Measurements from ENCODE around the gene PTPRK. TPM values are rescaled to one million over a fixed set of nuclear protein-coding genes. Genes with fewer than 3 reads are reported as not detected.

The PTPRK gene
- total RNA-seq, 1 donor from 2014 or later, result 48.4 TPM

DNA sequence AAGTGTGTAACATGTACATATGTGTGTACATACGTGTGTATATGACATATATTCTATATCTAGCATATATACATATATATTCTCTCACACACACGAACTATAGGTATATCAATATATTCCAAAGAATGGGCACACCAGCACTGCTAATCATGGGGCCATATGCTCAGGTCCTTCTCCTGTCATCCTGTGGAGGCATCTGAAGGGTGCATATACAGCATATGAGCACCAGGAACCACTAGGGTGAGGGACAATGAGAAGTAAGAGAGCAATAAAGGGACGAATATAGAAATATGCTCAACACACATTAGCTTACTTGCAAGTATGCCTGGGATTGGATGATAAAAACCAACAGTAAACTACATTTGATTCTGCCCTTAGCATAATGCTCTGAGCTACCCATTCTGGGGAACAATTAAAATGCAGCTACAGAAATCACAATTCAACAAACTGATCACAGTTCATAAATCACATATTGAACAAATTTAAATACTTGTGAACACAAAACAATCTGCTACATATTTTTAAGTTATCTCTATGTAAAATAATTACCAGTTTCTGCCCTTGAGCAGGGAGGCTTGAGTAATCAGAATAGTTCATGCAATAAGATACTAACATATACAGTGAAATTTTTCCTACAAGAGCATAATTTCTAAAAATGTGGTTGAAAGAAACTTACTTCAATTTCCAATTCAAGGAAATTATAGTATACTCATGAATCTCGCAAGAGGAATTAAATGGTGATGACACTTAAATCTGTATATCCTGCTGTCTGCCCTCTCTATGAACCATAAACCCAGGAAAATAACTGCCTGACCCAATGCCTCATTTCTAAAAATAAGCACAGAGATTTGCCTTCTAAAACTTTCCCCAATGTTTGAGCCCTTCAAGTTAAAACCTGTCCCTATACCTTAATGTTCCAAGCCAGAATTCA is 347.4 kb downstream of the PTPRK start:
- TF ChIP-seq, protein P1, sequence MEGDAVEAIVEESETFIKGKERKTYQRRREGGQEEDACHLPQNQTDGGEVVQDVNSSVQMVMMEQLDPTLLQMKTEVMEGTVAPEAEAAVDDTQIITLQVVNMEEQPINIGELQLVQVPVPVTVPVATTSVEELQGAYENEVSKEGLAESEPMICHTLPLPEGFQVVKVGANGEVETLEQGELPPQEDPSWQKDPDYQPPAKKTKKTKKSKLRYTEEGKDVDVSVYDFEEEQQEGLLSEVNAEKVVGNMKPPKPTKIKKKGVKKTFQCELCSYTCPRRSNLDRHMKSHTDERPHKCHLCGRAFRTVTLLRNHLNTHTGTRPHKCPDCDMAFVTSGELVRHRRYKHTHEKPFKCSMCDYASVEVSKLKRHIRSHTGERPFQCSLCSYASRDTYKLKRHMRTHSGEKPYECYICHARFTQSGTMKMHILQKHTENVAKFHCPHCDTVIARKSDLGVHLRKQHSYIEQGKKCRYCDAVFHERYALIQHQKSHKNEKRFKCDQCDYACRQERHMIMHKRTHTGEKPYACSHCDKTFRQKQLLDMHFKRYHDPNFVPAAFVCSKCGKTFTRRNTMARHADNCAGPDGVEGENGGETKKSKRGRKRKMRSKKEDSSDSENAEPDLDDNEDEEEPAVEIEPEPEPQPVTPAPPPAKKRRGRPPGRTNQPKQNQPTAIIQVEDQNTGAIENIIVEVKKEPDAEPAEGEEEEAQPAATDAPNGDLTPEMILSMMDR (IDR thresholded peaks at IDR 0.05; ENCODE audit: insufficient read depth, low read length, severe bottlenecking), result no peak
- H3K4me3 ChIP-seq (ENCODE audit: low read depth, low read length), result no peak overlapping the region
- DNase-seq (ENCODE audit: low read depth) (peak; percentile 88), FAIRE-seq (no peak)
- peaks cover 2% of the 10 kb centered on the region for H3K36me3 ChIP-seq (ENCODE audit: control insufficient read depth, insufficient read depth, low read length)
- no peaks in the 10 kb centered on the region for H3K27me3 ChIP-seq (ENCODE audit: control insufficient read depth, insufficient read depth, low read length)

DNA sequence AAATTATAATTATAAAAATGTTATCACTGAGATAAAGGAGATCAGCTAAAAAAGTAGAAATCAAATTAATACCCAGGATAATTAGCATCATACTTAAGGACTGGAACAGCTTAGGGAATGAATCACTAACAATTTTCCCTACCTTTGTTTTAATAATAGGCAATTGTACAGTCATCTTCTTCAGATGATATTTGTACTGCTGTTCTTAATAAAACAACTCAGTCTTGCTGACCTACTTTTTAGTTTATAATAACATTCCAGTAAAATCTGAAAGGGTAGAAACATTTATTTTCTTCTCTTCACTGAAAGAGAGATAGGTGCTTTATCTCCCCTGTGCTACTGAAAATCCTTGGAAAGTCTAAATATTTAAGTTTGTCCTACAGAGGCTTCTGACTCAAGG is 348.3 kb downstream of the PTPRK start:
- Histone ChIP-seq H3K36me3 (ENCODE audit: control insufficient read depth, insufficient read depth, low read length) (peaks cover 2% of the 10 kb centered on the region), H3K27me3 (ENCODE audit: control insufficient read depth, insufficient read depth, low read length) (no peaks in the 10 kb centered on the region), H3K4me3 (ENCODE audit: low read depth, low read length) (no peak overlapping the region)
- DNase-seq (ENCODE audit: low read depth) (no peak), FAIRE-seq (no peak)
- TF ChIP-seq, protein P1 (IDR thresholded peaks at IDR 0.05; ENCODE audit: insufficient read depth, low read length, severe bottlenecking), result no peak

DNA sequence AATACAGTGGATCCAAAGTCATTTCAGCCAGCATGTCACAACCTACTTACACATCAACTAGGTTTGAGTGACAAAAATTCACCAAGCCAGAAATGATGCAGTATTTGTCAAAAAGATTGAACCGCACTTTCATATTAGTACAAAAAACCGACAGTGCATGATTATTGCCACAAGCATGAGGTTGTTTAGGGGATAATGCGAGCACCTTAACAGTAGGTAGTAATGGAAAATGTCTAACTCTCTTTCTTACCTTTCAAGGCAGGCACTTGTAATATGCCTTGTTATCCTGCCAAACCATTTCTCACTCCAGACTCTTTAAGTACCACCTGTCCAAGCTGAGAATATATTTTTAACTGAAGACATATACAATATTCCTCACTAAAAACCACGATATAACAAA is 349.2 kb downstream of the PTPRK start:
- no peak for DNase-seq (ENCODE audit: low read depth)
- no peak for FAIRE-seq
- Histone ChIP-seq H3K36me3 (ENCODE audit: control insufficient read depth, insufficient read depth, low read length) (peaks cover 2% of the 10 kb centered on the region), H3K27me3 (ENCODE audit: control insufficient read depth, insufficient read depth, low read length) (no peaks in the 10 kb centered on the region), H3K4me3 (ENCODE audit: low read depth, low read length) (no peak overlapping the region)
- TF ChIP-seq, protein P1 (IDR thresholded peaks at IDR 0.05; ENCODE audit: insufficient read depth, low read length, severe bottlenecking), result no peak

DNA sequence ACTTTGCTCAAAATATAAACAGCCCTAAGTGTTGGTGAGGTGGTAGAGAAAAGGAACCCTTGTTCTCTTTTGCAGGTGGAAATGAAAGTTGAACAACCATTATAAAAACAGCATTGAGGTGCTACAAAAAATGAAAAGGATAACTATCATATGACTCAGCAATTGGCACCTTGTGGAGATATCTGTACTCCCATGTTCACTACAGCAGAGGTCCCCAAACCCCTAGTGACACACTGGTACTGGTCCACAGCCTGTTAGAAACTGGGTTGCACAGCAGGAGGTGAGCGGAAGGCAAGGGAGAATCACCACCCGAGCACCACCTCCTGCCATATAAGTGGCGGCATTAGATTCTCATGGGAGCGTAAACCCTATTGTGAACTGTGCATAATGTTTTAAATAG is 352.2 kb downstream of the PTPRK start:
- no peak for FAIRE-seq
- Histone ChIP-seq H3K27me3 (ENCODE audit: control insufficient read depth, insufficient read depth, low read length) (no peaks in the 10 kb centered on the region), H3K4me3 (ENCODE audit: low read depth, low read length) (no peak overlapping the region), H3K36me3 (ENCODE audit: control insufficient read depth, insufficient read depth, low read length) (peaks cover 2% of the 10 kb centered on the region)
- DNase-seq (ENCODE audit: low read depth), result peak; percentile 22
- TF ChIP-seq, protein P1 (IDR thresholded peaks at IDR 0.05; ENCODE audit: insufficient read depth, low read length, severe bottlenecking), result no peak

DNA sequence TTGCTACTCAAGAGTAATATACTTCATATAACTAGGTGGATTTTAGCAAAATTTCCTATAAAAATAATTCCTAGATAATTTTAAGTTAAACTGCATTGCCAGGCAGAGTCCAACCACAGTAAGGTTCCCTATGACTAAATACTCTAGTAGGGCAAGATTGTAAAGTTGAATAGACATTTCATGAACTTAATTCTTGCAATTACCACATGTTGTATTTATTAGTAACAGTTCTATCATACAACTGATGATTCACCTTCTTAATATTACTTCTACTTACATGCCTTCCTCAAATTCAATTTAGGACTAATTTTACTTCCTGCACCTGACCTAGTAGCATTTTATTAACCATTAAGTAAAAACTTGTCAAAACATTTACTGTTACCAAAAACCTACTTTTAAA is 352.8 kb downstream of the PTPRK start:
- Histone ChIP-seq H3K36me3 (ENCODE audit: control insufficient read depth, insufficient read depth, low read length) (peaks cover 2% of the 10 kb centered on the region), H3K27me3 (ENCODE audit: control insufficient read depth, insufficient read depth, low read length) (no peaks in the 10 kb centered on the region), H3K4me3 (ENCODE audit: low read depth, low read length) (no peak overlapping the region)
- TF ChIP-seq, protein P1 (IDR thresholded peaks at IDR 0.05; ENCODE audit: insufficient read depth, low read length, severe bottlenecking), result no peak
- FAIRE-seq (no peak), DNase-seq (ENCODE audit: low read depth) (peak; percentile 72)

Measured in bronchial epithelial cell (primary cell).